HG03520 (cell line): ENCODE results near the gene STAG2.
A peak's percentile ranks its signal among the peaks of the same experiment; 100 is the strongest.
"Not testable (repeated sequence)": the region's sequence is repeated elsewhere in the genome, so short reads cannot be mapped to it uniquely, and the experiment has no call there.

ENCODE experiments used
- ATAC-seq: cut with Tn5 transposase; IDR thresholded peaks from one replicate; pipeline ENCODE4 v1.9.1; 2021; ENCODE audit warnings: mild to moderate bottlenecking, moderate library complexity; ENCODE audit not compliant: unreplicated experiment

The STAG2 gene

GRCh38 chrX:123961268-123962005 is at the start of gene STAG2:
Gene STAG2, plus strand, starts transcription at chrX:123961706. Its CDS starts 60,922 bp downstream, at chrX:124022628.
- ATAC-seq, result no peak

GRCh38 chrX:123917069-123917468 is 44.4 kb upstream of the STAG2 start:
- no peak for ATAC-seq

GRCh38 chrX:123918106-123918721 is 43.3 kb upstream of the STAG2 start:
- ATAC-seq, result no peak

- ATAC-seq, result no peak
These were observed 41.3 kb upstream of the STAG2 start for GRCh38 chrX:123920105-123920785.

- ATAC-seq, result no peak
These were observed 38.3 kb upstream of the STAG2 start for GRCh38 chrX:123923211-123923610.

- no peak for ATAC-seq
These were observed 37.3 kb upstream of the STAG2 start for GRCh38 chrX:123924186-123924585.

- ATAC-seq, result no peak
These were observed 33.7 kb upstream of the STAG2 start for GRCh38 chrX:123927845-123928244.

GRCh38 chrX:123932055-123932454 is 29.5 kb upstream of the STAG2 start:
- not testable (repeated sequence) for ATAC-seq

- no peak for ATAC-seq
These were observed 18.4 kb upstream of the STAG2 start for GRCh38 chrX:123943074-123943473.

GRCh38 chrX:123943488-123943887 is 18.0 kb upstream of the STAG2 start:
- ATAC-seq, result no peak

- ATAC-seq, result no peak
These were observed 11.7 kb upstream of the STAG2 start for GRCh38 chrX:123949846-123950245.

GRCh38 chrX:123959281-123960063 is 2.0 kb upstream of the STAG2 start:
- ATAC-seq, result no peak

GRCh38 chrX:123960956-123961267 is 594 bp upstream of the STAG2 start:
- ATAC-seq, result no peak

GRCh38 chrX:123962006-123962467 is 531 bp downstream of the STAG2 start:
- no peak for ATAC-seq

GRCh38 chrX:123962794-123963373 is 1.4 kb downstream of the STAG2 start:
- ATAC-seq, result peak; percentile 66

- no peak for ATAC-seq
These were observed 2.8 kb downstream of the STAG2 start for GRCh38 chrX:123964156-123964834.

- no peak for ATAC-seq
These were observed 4.2 kb downstream of the STAG2 start for GRCh38 chrX:123965712-123966111.

GRCh38 chrX:123967497-123967896 is 6.0 kb downstream of the STAG2 start:
- ATAC-seq, result no peak

- no peak for ATAC-seq
These were observed 7.0 kb downstream of the STAG2 start for GRCh38 chrX:123968383-123969050.

- ATAC-seq, result no peak
These were observed 10.5 kb downstream of the STAG2 start for GRCh38 chrX:123971982-123972381.
